Activated CD8-positive, alpha-beta memory T cell treated with anti-CD3 and anti-CD28 coated beads, Interleukin-2, amount 50 U/mL, for 1 hour (primary cell): ENCODE measurements around the gene CREBBP.

Experiments used
- DNase-seq: peaks from one replicate; pipeline ENCODE4 v3.0.0-alpha.2; 2020; ENCODE audit errors: extremely low read depth

Gene CREBBP

GRCh38 chr16:3767333-3767986 lies 113.1 kb downstream of the CREBBP start:
- no peak for DNase-seq

DNA sequence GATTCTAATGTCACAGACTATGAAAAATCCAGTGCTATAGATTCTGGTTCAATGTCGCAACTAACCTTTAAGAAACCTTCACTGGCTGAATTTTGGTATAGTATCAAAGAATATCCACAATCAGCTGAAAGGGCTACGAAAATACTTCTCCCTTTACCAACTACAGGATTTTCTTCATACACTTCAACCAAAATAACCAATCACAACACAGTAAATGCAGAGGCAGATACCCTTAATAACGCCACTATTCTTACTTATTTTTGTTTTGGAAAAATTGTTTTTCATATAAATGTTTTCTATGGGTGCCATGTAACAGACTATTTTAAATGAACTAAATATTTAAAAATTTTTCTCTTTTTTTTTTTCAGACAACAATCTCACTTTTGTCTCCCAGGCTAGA lies 114.3 kb downstream of the CREBBP start:
- DNase-seq: no peak

DNA sequence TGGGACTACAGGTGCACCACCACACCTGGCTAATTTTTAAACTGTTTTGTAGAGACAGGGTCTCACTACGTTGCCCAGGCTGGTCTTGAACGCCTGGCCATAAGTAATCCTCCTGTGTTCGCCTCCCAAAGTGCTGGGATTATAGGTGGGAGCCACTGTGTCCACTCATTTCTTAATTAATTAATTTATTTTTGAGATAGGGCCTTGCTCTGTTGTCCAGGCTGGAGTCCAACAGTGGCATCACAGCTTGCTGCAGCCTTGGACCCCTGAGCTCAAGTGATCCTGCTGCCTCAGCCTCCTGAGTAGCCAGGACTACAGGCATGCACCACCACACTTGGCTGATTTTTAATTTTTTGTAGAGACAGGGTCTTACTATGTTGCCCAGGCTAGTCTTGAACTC lies 116.1 kb downstream of the CREBBP start:
- DNase-seq: no peak

- no peak for DNase-seq
Measured at GRCh38 chr16:3762107-3762750, 118.3 kb downstream of the CREBBP start.

DNA sequence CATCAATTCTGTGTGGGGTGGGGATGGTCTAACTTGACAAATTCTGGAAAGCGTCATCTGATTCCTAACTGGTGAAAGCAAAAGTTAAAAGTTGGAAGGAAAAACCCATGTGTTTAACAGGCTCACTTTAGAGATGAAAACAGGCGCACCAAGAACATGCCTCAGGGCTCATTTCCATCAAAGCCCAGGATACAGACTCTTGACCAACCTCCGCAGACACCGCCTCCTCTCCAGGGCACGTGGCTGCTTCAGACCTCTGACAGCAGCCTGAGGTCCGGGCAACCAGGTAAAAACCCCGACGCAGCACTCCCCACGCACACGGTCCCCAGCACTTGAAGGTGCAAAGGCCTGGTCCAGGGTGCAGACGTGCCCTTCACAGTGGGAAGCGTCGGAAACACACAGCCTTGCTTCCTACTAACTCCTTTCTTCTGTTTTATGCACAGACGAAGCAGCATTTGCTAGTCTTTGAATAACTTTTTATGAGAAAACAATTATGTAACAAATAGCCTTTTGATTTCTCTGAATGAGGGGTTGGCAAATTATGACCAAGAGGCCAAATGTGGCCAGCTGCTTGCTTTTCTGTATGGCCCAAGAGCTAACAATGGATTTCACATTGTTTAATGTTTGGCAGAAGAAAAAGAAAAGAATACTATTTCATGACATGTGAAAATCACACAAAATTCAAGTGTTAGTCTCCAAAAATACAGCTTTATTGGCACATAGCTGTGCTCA lies 119.0 kb downstream of the CREBBP start:
- no peak for DNase-seq

DNA sequence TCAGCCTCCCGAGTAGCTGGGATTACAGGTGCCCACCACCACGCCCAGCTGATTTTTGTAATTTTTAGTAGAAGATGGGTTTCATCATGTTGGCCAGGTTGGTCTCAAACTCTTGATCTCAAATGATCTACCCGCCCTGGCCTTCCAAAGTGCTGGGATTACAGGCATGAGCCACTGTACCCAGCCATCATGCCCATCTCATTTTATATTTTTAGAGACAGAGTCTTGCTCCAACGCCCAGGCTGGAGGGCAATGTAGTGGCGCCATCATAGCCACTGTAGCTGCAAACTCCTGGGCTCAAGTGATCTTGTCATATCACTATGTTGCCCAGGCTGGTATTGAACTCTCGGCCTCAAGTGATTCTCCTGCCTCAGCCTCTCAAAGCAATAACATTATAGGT lies 120.0 kb downstream of the CREBBP start:
- no peak for DNase-seq

DNA sequence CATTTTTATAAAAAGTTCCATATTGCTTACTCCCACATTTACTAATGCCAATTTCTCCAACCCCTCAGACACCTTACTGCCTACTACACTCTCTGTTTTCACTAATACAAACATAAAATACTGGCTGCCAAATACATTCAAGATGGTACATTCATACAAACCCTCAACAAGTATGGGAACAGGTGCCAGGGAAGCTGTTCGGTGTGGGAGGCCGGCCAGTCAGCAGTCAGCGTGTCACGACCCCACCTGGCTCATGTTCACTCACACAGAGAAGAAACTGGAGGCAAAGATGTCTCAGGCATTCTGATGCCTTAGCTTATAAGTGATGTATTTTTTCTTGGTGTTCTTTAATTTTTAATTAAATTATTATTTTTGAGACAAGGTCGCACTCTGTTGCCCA lies 120.8 kb downstream of the CREBBP start:
- DNase-seq: no peak

- DNase-seq: no peak
Measured at GRCh38 chr16:3756113-3756512, 124.4 kb downstream of the CREBBP start.

- DNase-seq: no peak
Measured at GRCh38 chr16:3755249-3755648, 125.3 kb downstream of the CREBBP start.

DNA sequence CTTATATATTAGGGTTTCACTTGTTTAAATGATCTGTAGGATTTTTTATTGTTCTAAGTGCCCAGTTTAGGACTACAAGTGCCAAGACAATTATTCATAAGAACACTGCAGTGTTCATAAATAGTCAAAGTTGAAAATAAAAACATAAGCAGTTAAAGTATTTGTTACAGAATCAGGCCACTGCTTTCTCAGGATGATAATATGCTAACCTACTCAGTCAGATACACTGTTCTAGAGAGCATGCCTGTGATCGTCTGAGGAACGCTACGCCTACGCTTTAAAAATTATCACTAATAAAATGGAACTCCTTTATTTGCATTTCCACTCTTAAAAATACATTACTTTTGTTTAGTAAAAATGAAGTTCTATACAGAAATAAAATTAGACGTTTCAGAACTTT lies 125.7 kb downstream of the CREBBP start:
- DNase-seq: no peak

DNA sequence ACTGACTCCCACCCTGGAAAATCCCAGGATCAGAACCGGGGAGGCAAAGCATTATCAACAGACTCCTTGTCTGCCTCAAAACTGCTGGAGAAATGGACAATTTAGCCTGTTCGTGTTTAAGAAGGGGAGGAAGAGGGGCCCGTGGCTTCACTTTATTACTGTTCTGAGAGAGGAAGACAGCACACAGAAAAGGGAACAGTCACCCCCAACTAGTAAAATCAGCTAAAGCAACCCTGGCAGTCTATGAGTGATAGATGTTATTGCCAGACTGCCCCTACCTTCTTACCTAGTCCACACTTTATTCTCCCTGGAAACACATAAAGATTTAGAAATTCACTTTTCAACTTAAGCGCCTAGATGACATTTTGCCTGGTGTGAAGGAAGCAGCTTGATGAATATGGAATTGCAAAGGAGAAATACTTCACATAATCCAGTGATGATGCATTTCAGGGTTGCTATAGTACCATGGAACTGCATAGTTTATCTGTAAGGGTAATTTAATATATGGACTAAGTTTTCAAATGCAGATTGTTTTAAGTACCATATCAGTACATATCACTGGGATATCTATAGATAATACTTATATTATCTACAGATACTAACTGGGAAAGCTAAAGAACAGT lies 126.3 kb downstream of the CREBBP start:
- no peak for DNase-seq

DNA sequence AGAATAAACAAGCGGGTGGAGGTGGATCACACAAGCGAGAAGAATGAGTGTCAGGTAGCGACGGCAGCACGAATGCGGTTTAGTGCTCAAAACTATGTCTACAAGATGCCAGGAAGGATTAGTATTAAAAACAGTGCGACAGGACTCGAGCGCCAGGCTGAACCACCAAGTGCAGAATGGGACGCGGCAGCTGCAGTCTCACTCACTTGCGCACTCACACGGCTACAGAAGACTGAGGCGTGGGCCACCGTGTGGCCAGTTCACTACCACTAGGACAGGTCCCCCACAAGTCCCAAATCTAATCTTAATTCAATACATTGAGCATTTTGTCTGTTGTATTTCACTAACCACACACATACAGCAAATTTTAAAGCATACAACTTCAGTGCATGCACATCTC lies 127.5 kb downstream of the CREBBP start:
- DNase-seq: no peak

DNA sequence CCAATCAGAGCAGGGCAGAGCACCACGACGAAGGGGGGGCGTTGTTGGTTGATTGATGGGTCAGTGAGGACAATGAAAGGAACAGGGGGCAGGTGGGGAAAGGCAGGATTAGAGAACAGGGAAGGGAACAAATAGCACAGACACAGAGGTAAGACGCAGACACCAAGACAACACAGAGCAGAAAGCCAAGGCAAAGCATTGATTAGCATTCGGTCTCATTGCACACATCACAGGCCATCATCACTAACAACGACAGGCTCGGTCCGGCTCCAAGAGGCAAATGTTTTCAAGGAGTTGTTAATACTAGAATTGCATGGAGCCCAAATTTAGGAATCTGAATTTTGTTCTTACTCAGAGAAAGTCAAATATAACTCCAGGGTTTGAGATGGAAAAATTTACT lies 128.6 kb downstream of the CREBBP start:
- no peak for DNase-seq

GRCh38 chr16:3748307-3748706 lies 132.2 kb downstream of the CREBBP start:
- DNase-seq: no peak

DNA sequence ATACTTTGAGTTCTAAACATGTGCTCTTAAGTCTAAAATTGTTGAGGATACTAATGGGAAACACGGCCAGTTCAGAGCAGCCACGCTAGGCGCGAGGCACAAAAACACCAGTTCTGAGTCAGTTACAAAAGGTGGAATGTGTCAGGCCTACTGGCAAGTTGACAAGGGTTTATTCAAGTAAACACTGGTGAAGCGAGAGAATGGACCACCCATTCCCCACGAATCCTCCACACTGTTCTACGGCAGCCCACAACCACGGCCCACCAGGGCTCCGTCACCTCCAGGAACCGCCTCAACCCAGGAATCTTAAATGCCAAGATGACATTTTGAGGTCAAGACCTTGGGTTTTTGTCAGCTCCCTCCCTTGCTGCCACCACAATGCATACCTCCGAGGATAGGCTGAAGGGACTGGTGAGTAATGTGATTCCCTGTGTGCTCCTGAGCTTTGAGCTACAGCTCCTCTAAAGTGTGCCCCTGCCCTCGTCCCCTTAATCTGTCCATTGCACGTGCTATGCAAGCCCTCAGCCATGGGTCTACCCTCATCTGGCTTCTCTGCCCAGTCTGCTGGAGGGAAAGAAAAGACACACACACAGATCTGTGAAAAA lies 134.7 kb downstream of the CREBBP start:
- no peak for DNase-seq

- DNase-seq: no peak
Measured at GRCh38 chr16:3744018-3744417, 136.5 kb downstream of the CREBBP start.

DNA sequence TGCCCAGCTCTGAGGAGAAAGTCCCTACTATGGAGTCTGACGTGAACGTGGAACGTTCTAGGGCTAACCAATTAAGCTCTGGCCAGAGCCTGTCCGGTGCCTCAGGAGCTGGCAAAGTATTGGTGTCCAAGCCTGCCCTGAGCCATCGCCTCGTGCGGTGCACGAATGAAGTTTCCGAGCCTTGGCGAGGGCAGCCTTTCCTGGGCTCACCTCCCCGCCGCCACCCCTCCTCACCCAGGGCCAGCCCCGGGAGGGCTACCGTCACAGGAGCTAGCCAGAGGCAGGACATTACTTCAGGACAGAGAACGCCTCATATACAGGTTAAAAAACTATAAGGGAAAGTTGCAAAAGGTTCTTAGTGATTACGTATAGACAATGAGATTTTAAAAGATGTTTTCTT lies 139.6 kb downstream of the CREBBP start:
- no peak for DNase-seq

- no peak for DNase-seq
Measured at GRCh38 chr16:3740186-3740585, 140.3 kb downstream of the CREBBP start.

DNA sequence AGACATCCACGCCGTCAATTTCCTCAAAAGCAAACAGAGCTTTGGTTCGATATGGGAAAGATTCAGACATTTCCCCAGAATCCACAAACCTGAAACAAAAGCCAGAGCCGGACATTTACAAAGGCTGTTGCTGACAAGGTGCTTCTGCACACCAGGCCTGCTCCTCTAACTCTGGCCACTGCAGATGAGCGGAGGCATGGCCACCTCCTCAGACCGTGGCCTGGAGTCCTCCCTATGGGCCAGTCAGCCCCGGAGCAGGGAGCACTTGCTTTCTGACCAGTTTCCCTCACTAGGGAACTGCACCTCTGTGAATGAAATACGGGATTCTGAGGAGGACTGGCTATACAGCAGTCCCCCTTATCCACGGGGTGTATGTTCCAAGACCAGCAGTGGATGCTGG lies 140.9 kb downstream of the CREBBP start:
- DNase-seq: no peak

DNA sequence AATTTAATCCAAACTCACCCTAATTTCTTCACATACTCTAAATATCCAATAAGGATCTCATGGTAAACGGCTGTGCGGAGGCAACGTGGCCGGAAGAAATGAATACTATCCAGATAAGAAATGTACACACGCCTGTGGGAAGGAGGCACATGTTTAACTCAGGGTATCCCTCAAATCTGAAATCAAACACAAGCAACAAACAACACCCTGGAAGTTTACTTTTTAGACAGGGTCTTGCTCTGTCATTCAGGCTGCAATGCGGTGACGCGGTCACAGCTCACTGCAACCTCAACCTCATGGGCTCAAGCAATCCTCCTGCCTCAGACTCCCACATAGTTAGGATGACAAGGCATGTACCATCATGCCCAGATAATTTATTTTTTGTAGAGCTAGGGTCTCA lies 142.0 kb downstream of the CREBBP start:
- no peak for DNase-seq

- no peak for DNase-seq
Measured at GRCh38 chr16:3738128-3738527, 142.4 kb downstream of the CREBBP start.

DNA sequence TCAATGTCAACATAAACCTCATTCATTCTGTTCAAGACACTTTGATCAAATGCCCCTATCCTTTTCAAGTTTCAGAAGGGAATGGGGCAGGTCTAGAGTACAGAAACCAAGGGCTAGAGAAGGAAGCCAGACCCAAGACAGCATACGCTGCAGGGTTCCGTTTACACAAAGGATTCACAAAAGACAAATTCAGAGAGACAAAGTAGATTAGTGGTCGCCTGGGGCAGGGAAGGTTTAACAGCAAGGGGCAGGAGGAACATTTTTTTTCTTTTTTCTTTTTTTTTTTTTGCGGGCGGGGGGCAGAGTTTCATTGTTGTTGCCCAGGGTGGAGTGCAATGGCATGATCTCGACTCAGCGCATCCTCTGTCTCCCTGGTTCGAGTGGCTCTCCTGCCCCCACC lies 143.3 kb downstream of the CREBBP start:
- no peak for DNase-seq
